Panc1 (cell line): ENCODE measurements around the gene PECR. TPM values are rescaled to one million over a fixed set of nuclear protein-coding genes. Genes with fewer than 3 reads are reported as not detected.

Experiments
- ATAC-seq: fragments of 200-7000 bp; cut with Tn5 transposase; 2 replicates; pipeline ENCODE4 v1.9.1; 2020; ENCODE audit warnings: mild to moderate bottlenecking, moderate library complexity
- BruUV-seq: library from RNA; stranded (reverse); fragments of 400-500 nt; replicated peaks from 2 replicates; lab custom pipeline; 2021; lab: Mats Ljungman, UMichigan
- CTCF ChIA-PET: fragments of 300-600 bp; sonication (Branson Sonifier 250); formaldehyde crosslinking; loops from one replicate; lab custom pipeline; 2022; ENCODE audit warnings: antibody characterized with exemption; lab: Charles Lee
- POLR2A ChIA-PET: fragments of 300-600 bp; sonication (Branson Sonifier 250); formaldehyde crosslinking; loops from one replicate; lab custom pipeline; 2022; ENCODE audit warnings: antibody characterized with exemption; lab: Charles Lee
- DNase-seq: peaks from one replicate; pipeline ENCODE4 v3.0.0-alpha.2; 2010; ENCODE audit warnings: low read depth, low spot score
- H3K27ac ChIP-seq: 2 replicates; pipeline ENCODE4 v1.5.1; 2011; ENCODE audit warnings: mild to moderate bottlenecking, low read length, inconsistent platforms
- H3K27me3 ChIP-seq: fragments of 200-500 bp; sonication (Bioruptor generic); 2 replicates; pipeline ENCODE4 v1.6.0; 2014; ENCODE audit warnings: low read length, inconsistent platforms; ENCODE audit not compliant: control insufficient read depth, insufficient read depth
- H3K36me3 ChIP-seq: fragments of 200-500 bp; sonication (Bioruptor generic); 2 replicates; pipeline ENCODE4 v1.5.1; 2014; ENCODE audit warnings: inconsistent platforms, mild to moderate bottlenecking, low read length, moderate library complexity; ENCODE audit not compliant: control insufficient read depth, insufficient read depth
- H3K4me1 ChIP-seq: 2 replicates; pipeline ENCODE4 v1.5.1; 2011; ENCODE audit warnings: inconsistent platforms, mild to moderate bottlenecking, low read length, moderate library complexity; ENCODE audit not compliant: control insufficient read depth, insufficient read depth
- H3K4me3 ChIP-seq, 2 experiments: 2 replicates each; pipeline ENCODE4 v1.5.1; 2011 to 2012; ENCODE audit warnings: low read depth in 2 of 2, low read length in 2 of 2, mild to moderate bottlenecking in 2 of 2, inconsistent platforms in 1 of 2, moderate library complexity in 1 of 2
- H3K9me3 ChIP-seq: fragments of 200-500 bp; sonication (Bioruptor generic); 2 replicates; pipeline ENCODE4 v1.5.1; 2014; ENCODE audit warnings: low read depth, mild to moderate bottlenecking, inconsistent platforms, low read length, moderate library complexity; ENCODE audit not compliant: control insufficient read depth, insufficient read depth
- POLR2AphosphoS5 ChIP-seq: IDR thresholded peaks from 2 replicates; pipeline ENCODE4 v1.6.1; 2012; ENCODE audit warnings: mild to moderate bottlenecking, low read depth, low read length, moderate library complexity
- SIN3A ChIP-seq: IDR thresholded peaks from 2 replicates; pipeline ENCODE4 v1.6.1; 2012; ENCODE audit warnings: low read depth, mild to moderate bottlenecking, low read length, moderate library complexity, borderline replicate concordance; ENCODE audit not compliant: insufficient read depth
- TCF7L2 ChIP-seq: IDR thresholded peaks from 2 replicates; pipeline ENCODE4 v1.6.1; 2011; ENCODE audit warnings: mild to moderate bottlenecking, low read depth, low read length, inconsistent platforms
- in situ Hi-C: cut with HindIII; loops from 2 replicates; pipeline ENCODE4 v1.10.0; 2016; ENCODE audit warnings: low sequenced_read_pairs, low pct_unique_long_range_greater_than_20kb
- intact Hi-C: fragments of 100-400 bp; cut with micrococcal nuclease; formaldehyde crosslinking; loops from one replicate; pipeline ENCODE4 v1.10.0; 2022; ENCODE audit not compliant: unreplicated experiment
- total RNA-seq: library from RNA; stranded (reverse); gene quantifications from one replicate; pipeline ENCODE4 v1.2.1, GENCODE V29; 2021; ENCODE audit not compliant: unreplicated experiment
- TF ChIP-seq, protein P1 (sequence below): fragments of 450-650 bp; IDR thresholded peaks from 2 replicates; pipeline ENCODE4 v1.5.1; 2017; ENCODE audit warnings: mild to moderate bottlenecking
- TF ChIP-seq, protein P2 (sequence below), 2 experiments: IDR thresholded peaks; 2 replicates each; pipeline ENCODE4 v1.6.1; 2011 to 2012; ENCODE audit warnings: low read depth in 2 of 2, control low read depth in 1 of 2, low read length in 1 of 2, mild to moderate bottlenecking in 1 of 2, moderate library complexity in 1 of 2; ENCODE audit not compliant: insufficient read depth in 1 of 2

The PECR gene
- total RNA-seq, 1 experiment from 2014 or later: 16.5 TPM

DNA sequence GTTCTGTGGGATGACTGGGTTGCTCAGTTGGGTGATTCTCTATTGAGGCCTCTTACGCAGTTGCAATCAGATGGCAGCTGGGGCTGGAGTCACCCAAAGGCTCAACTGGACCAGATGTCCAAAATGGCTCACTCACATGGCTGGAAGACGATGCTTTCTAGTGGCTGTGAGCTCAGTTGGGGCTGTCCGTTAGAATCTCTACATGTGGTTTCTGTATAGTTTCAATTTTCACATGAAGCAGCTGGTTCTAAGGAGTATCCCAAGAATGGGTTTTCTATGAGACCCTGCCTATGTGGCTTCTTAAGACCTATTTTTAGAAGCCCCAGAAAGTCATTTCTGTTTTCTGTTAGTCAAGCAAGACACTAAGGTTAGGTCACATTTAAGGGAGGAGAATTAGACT is 32.0 kb upstream of the PECR start:
- ATAC-seq (no peak), DNase-seq (no peak)
- Histone ChIP-seq H3K27ac (peak overlapping the region; percentile 30), H3K4me3 (no peak overlapping the region), H3K4me1 (peaks cover 41% of the 10 kb centered on the region), H3K9me3 (no peaks in the 10 kb centered on the region), H3K27me3 (no peaks in the 10 kb centered on the region), H3K36me3 (peaks cover 74% of the 10 kb centered on the region)
- in situ Hi-C loops: no loop called here
- CTCF ChIA-PET: no interaction called here
- POLR2A ChIA-PET: interaction anchor here (0.6 kb wide), 1 partner anchor 16 kb away, joined by 3 read pairs; no protein-coding TSS in a partner anchor
- TF ChIP-seq SIN3A: no peak
- no peak for TF ChIP-seq POLR2AphosphoS5
- TF ChIP-seq, protein P1, sequence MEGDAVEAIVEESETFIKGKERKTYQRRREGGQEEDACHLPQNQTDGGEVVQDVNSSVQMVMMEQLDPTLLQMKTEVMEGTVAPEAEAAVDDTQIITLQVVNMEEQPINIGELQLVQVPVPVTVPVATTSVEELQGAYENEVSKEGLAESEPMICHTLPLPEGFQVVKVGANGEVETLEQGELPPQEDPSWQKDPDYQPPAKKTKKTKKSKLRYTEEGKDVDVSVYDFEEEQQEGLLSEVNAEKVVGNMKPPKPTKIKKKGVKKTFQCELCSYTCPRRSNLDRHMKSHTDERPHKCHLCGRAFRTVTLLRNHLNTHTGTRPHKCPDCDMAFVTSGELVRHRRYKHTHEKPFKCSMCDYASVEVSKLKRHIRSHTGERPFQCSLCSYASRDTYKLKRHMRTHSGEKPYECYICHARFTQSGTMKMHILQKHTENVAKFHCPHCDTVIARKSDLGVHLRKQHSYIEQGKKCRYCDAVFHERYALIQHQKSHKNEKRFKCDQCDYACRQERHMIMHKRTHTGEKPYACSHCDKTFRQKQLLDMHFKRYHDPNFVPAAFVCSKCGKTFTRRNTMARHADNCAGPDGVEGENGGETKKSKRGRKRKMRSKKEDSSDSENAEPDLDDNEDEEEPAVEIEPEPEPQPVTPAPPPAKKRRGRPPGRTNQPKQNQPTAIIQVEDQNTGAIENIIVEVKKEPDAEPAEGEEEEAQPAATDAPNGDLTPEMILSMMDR: no peak
- TF ChIP-seq, protein P2, sequence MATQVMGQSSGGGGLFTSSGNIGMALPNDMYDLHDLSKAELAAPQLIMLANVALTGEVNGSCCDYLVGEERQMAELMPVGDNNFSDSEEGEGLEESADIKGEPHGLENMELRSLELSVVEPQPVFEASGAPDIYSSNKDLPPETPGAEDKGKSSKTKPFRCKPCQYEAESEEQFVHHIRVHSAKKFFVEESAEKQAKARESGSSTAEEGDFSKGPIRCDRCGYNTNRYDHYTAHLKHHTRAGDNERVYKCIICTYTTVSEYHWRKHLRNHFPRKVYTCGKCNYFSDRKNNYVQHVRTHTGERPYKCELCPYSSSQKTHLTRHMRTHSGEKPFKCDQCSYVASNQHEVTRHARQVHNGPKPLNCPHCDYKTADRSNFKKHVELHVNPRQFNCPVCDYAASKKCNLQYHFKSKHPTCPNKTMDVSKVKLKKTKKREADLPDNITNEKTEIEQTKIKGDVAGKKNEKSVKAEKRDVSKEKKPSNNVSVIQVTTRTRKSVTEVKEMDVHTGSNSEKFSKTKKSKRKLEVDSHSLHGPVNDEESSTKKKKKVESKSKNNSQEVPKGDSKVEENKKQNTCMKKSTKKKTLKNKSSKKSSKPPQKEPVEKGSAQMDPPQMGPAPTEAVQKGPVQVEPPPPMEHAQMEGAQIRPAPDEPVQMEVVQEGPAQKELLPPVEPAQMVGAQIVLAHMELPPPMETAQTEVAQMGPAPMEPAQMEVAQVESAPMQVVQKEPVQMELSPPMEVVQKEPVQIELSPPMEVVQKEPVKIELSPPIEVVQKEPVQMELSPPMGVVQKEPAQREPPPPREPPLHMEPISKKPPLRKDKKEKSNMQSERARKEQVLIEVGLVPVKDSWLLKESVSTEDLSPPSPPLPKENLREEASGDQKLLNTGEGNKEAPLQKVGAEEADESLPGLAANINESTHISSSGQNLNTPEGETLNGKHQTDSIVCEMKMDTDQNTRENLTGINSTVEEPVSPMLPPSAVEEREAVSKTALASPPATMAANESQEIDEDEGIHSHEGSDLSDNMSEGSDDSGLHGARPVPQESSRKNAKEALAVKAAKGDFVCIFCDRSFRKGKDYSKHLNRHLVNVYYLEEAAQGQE (IDR thresholded peaks at IDR 0.05; ENCODE audit: insufficient read depth in 1 of 2, low read depth in 2 of 2, low read length in 1 of 2): no peak
- TF ChIP-seq TCF7L2: no peak
- BruUV-seq: no TSS peak
- intact Hi-C loops: no loop called here

DNA sequence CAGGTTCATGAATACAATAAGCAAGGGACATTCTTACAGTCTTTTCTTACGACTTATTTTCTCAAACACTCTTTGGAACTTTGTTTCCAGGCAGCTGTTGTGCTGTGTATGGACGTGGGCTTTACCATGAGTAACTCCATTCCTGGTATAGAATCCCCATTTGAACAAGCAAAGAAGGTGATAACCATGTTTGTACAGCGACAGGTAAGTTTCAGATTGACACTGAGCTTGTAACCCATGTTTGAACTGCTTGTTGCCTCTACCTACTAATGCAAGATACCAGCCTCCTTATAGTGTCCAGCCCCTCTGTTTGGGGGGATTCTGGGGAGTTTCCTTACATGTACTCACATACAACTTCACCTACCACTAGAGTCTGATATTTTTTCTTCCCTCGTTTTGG is 31.3 kb upstream of the PECR start:
- no TSS peak for BruUV-seq
- Histone ChIP-seq H3K36me3 (peaks cover 69% of the 10 kb centered on the region), H3K9me3 (no peaks in the 10 kb centered on the region), H3K4me3 (no peak overlapping the region), H3K27ac (0 out of 2 replicates have a peak overlapping the region, but pooled peaks have one; percentile 19), H3K27me3 (no peaks in the 10 kb centered on the region), H3K4me1 (peaks cover 47% of the 10 kb centered on the region)
- DNase-seq: no peak
- ATAC-seq: no peak
- CTCF ChIA-PET: no interaction called here
- peak; percentile 28; the same call in 1 of the 2 replicates for TF ChIP-seq POLR2AphosphoS5
- TF ChIP-seq, protein P1: no peak
- TF ChIP-seq, protein P2 (IDR thresholded peaks at IDR 0.05; ENCODE audit: insufficient read depth in 1 of 2, low read depth in 2 of 2, low read length in 1 of 2): no peak
- no peak for TF ChIP-seq TCF7L2
- in situ Hi-C loops: no loop called here
- intact Hi-C loops: no loop called here
- POLR2A ChIA-PET: interaction anchor here (0.6 kb wide), 1 partner anchor 17 kb away, joined by 3 read pairs; no protein-coding TSS in a partner anchor
